Astrocyte (in vitro differentiated cells and primary cell): Measurements from ENCODE around the gene CD300LF. TPM values are rescaled to one million over a fixed set of nuclear protein-coding genes. Genes with fewer than 3 reads are reported as not detected.

Experiments used
- DNase-seq: peaks from one replicate; pipeline ENCODE4 v3.0.0-alpha.2; 2010; ENCODE audit warnings: low read depth
- FAIRE-seq: peaks from 2 replicates; lab custom pipeline; 2011; peaks lifted over from hg19 to GRCh38; lab: Jason Lieb, UNC
- H2AFZ ChIP-seq: 2 replicates; pipeline ENCODE4 v1.6.0; 2012; ENCODE audit warnings: low read depth, low read length, inconsistent platforms
- H3K27ac ChIP-seq: 2 replicates; pipeline ENCODE4 v1.5.1; 2011; ENCODE audit warnings: low read depth, low read length, inconsistent platforms
- H3K27me3 ChIP-seq: 2 replicates; pipeline ENCODE4 v1.6.0; 2011; ENCODE audit warnings: low read length, inconsistent platforms; ENCODE audit not compliant: insufficient read depth
- H3K36me3 ChIP-seq: 2 replicates; pipeline ENCODE4 v1.5.1; 2011; ENCODE audit warnings: low read length, inconsistent platforms; ENCODE audit not compliant: insufficient read depth
- H3K4me1 ChIP-seq: 2 replicates; pipeline ENCODE4 v1.5.1; 2011; ENCODE audit warnings: low read length, inconsistent platforms; ENCODE audit not compliant: insufficient read depth
- H3K4me2 ChIP-seq: 2 replicates; pipeline ENCODE4 v1.6.0; 2012; ENCODE audit warnings: low read length, inconsistent platforms
- H3K4me3 ChIP-seq: 2 replicates; pipeline ENCODE4 v1.5.1; 2011; ENCODE audit warnings: low read depth, mild to moderate bottlenecking, low read length, inconsistent platforms; ENCODE audit not compliant: insufficient read depth
- H3K79me2 ChIP-seq: 2 replicates; pipeline ENCODE4 v1.6.0; 2012; ENCODE audit warnings: mild to moderate bottlenecking, low read length, inconsistent platforms; ENCODE audit not compliant: insufficient read depth
- H3K9ac ChIP-seq: 2 replicates; pipeline ENCODE4 v1.6.0; 2012; ENCODE audit warnings: mild to moderate bottlenecking, low read length, inconsistent platforms
- H3K9me3 ChIP-seq: 2 replicates; pipeline ENCODE4 v1.5.1; 2012; ENCODE audit warnings: low read depth, mild to moderate bottlenecking, low read length, inconsistent platforms; ENCODE audit not compliant: insufficient read depth
- H4K20me1 ChIP-seq: 2 replicates; pipeline ENCODE4 v1.6.0; 2012; ENCODE audit warnings: low read length, inconsistent platforms; ENCODE audit not compliant: insufficient read depth
- H3K27ac Mint-ChIP-seq: one replicate; pipeline ENCODE4 v1.8.0; 2021; ENCODE audit warnings: mild to moderate bottlenecking, mixed read lengths; ENCODE audit not compliant: unreplicated experiment
- H3K27me3 Mint-ChIP-seq: one replicate; pipeline ENCODE4 v1.8.0; 2021; ENCODE audit warnings: low read depth, mixed read lengths; ENCODE audit not compliant: unreplicated experiment
- H3K36me3 Mint-ChIP-seq: one replicate; pipeline ENCODE4 v1.8.0; 2021; ENCODE audit warnings: low read depth, mixed read lengths; ENCODE audit not compliant: unreplicated experiment
- H3K4me1 Mint-ChIP-seq: one replicate; pipeline ENCODE4 v1.8.0; 2021; ENCODE audit warnings: low read depth, mixed read lengths; ENCODE audit not compliant: unreplicated experiment
- H3K4me3 Mint-ChIP-seq: one replicate; pipeline ENCODE4 v1.8.0; 2021; ENCODE audit warnings: mild to moderate bottlenecking, moderate library complexity, mixed read lengths; ENCODE audit not compliant: unreplicated experiment
- H3K9me3 Mint-ChIP-seq: one replicate; pipeline ENCODE4 v1.8.0; 2021; ENCODE audit warnings: mild to moderate bottlenecking, mixed read lengths; ENCODE audit not compliant: unreplicated experiment
- EZH2 ChIP-seq: IDR thresholded peaks from 2 replicates; pipeline ENCODE4 v1.6.1; 2012; ENCODE audit warnings: mild to moderate bottlenecking, low read length, inconsistent platforms; ENCODE audit not compliant: insufficient read depth
- total RNA-seq: library from RNA; stranded (reverse); gene quantifications from 2 replicates; pipeline ENCODE4 v1.2.1, GENCODE V29; 2021
- TF ChIP-seq, protein P1 (sequence below): IDR thresholded peaks from 2 replicates; pipeline ENCODE4 v1.5.1; 2011; ENCODE audit warnings: low read depth, mild to moderate bottlenecking, inconsistent platforms, low read length, moderate library complexity; ENCODE audit not compliant: insufficient read depth

CD300LF gene
- total RNA-seq, 1 donor from 2014 or later = not detected

DNA sequence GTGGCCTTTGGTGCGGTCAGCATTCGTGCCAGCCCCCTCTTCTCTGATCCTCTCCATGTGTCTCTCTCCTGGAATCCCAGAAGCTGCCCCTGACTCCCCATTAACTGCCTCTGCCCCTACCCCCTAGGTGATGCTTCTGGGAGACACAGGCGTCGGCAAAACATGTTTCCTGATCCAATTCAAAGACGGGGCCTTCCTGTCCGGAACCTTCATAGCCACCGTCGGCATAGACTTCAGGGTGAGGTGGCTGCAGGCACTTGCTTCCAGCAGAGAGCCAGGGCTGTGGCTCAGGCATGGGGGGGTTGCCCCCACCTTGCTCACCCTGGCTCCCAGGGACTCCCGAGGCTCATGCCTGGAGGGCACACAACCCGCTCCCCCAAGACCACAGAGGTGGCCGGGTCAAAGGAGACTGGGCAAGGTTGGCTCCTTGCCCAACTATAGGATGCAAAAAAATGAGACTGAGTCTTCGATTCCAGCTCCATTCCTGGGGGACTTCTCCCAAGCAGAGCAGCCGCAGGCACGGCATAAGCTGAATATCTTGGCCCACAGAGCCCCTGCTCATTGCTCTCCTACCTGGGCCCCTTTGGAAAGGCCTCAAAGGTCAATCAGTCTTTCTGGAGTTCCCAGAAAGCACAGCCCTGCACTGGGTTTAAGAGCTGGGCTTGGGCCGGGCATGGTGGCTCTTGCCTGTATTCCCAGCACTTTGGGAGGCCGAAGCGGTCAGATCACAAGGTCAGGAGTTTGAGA lies 28.1 kb upstream of the CD300LF start:
- no peak overlapping the region for H3K4me2 ChIP-seq
- H3K4me1 Mint-ChIP-seq = peaks cover 2% of the 10 kb centered on the region
- TF ChIP-seq, protein P1, sequence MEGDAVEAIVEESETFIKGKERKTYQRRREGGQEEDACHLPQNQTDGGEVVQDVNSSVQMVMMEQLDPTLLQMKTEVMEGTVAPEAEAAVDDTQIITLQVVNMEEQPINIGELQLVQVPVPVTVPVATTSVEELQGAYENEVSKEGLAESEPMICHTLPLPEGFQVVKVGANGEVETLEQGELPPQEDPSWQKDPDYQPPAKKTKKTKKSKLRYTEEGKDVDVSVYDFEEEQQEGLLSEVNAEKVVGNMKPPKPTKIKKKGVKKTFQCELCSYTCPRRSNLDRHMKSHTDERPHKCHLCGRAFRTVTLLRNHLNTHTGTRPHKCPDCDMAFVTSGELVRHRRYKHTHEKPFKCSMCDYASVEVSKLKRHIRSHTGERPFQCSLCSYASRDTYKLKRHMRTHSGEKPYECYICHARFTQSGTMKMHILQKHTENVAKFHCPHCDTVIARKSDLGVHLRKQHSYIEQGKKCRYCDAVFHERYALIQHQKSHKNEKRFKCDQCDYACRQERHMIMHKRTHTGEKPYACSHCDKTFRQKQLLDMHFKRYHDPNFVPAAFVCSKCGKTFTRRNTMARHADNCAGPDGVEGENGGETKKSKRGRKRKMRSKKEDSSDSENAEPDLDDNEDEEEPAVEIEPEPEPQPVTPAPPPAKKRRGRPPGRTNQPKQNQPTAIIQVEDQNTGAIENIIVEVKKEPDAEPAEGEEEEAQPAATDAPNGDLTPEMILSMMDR = no peak
- no peak for TF ChIP-seq EZH2
- no peak overlapping the region for H3K4me3 ChIP-seq
- FAIRE-seq = no peak
- H3K27me3 ChIP-seq = peaks cover 39% of the 10 kb centered on the region
- H3K27me3 Mint-ChIP-seq = peaks cover 35% of the 10 kb centered on the region
- H3K27ac ChIP-seq = no peak overlapping the region
- no peaks in the 10 kb centered on the region for H3K36me3 Mint-ChIP-seq
- no peaks in the 10 kb centered on the region for H3K9me3 Mint-ChIP-seq
- no peak overlapping the region for H2AFZ ChIP-seq
- H3K4me3 Mint-ChIP-seq = no peak overlapping the region
- no peak overlapping the region for H3K9ac ChIP-seq
- no peak overlapping the region for H3K27ac Mint-ChIP-seq
- no peaks in the 10 kb centered on the region for H4K20me1 ChIP-seq
- no peaks in the 10 kb centered on the region for H3K79me2 ChIP-seq
- DNase-seq = no peak
- H3K36me3 ChIP-seq = no peaks in the 10 kb centered on the region
- peaks cover 12% of the 10 kb centered on the region for H3K4me1 ChIP-seq
- H3K9me3 ChIP-seq = no peaks in the 10 kb centered on the region

DNA sequence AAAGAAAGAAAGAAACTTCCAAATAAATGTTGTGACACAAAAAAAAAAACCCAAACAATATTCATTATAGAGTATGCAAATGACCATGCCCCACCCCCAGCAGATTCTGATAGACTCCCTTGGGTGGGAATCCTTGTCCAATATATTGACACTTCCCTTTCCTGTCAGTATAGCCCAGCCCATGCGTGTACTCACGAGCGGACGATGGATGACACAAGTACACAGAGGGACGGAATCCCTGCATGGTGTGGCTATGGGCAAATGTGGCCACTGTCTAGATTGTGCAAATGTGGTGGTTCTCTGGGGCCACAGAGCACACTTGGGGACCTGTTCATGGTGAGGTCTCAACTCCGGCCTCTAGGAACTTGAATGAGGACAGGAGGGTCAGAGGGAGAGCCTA lies 27.4 kb upstream of the CD300LF start:
- Mint-ChIP-seq H3K36me3 (no peaks in the 10 kb centered on the region), H3K9me3 (no peaks in the 10 kb centered on the region), H3K4me1 (peaks cover 2% of the 10 kb centered on the region), H3K27me3 (peaks cover 40% of the 10 kb centered on the region), H3K4me3 (no peak overlapping the region), H3K27ac (no peak overlapping the region)
- H3K27ac ChIP-seq = no peak overlapping the region
- peaks cover 44% of the 10 kb centered on the region for H3K27me3 ChIP-seq
- no peak overlapping the region for H2AFZ ChIP-seq
- TF ChIP-seq, protein P1 = no peak
- TF ChIP-seq EZH2 = no peak
- no peak for FAIRE-seq
- no peaks in the 10 kb centered on the region for H3K9me3 ChIP-seq
- H3K4me1 ChIP-seq = peaks cover 12% of the 10 kb centered on the region
- no peak overlapping the region for H3K4me3 ChIP-seq
- no peak for DNase-seq
- no peaks in the 10 kb centered on the region for H3K36me3 ChIP-seq
- no peaks in the 10 kb centered on the region for H3K79me2 ChIP-seq
- no peaks in the 10 kb centered on the region for H4K20me1 ChIP-seq
- H3K9ac ChIP-seq = no peak overlapping the region
- no peak overlapping the region for H3K4me2 ChIP-seq

DNA sequence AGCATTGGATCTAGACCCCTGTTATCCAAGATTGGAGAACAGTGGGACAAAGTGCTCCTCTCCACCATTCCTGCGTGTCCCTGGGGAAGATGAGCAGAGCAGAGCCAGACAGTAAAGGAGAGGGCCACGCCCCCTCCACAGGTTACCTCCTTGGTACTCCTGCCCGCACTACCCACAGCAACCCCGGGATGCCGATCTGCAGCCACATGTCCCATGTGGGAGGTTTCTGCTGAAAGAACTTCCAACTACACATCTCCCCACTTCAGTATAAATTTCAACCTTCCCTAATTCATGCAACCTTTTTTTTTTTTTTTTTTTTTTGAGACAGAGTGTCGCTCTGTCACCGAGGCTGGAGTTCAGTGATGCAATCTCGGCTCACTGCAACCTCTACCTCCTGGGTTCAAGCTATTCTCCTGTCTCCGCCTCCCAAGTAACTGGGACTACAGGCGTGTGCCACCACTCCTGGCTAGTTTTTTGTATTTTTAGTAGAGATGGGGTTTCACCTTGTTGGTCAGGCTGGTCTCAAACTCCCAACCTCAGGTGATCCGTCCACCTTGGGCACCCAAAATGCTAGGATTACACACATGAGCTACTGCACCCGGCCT lies 26.6 kb upstream of the CD300LF start:
- no peaks in the 10 kb centered on the region for H4K20me1 ChIP-seq
- Mint-ChIP-seq H3K27me3 (peaks cover 44% of the 10 kb centered on the region), H3K27ac (no peak overlapping the region), H3K36me3 (no peaks in the 10 kb centered on the region), H3K9me3 (no peaks in the 10 kb centered on the region), H3K4me1 (no peaks in the 10 kb centered on the region), H3K4me3 (no peak overlapping the region)
- no peak overlapping the region for H3K4me2 ChIP-seq
- no peak overlapping the region for H3K27ac ChIP-seq
- H2AFZ ChIP-seq = no peak overlapping the region
- H3K4me1 ChIP-seq = peaks cover 9% of the 10 kb centered on the region
- TF ChIP-seq, protein P1 = no peak
- no peak for TF ChIP-seq EZH2
- H3K4me3 ChIP-seq = no peak overlapping the region
- H3K9ac ChIP-seq = no peak overlapping the region
- H3K9me3 ChIP-seq = no peaks in the 10 kb centered on the region
- no peaks in the 10 kb centered on the region for H3K36me3 ChIP-seq
- H3K79me2 ChIP-seq = no peaks in the 10 kb centered on the region
- FAIRE-seq = no peak
- DNase-seq = no peak
- peaks cover 47% of the 10 kb centered on the region for H3K27me3 ChIP-seq
